GM10266 (cell line): ENCODE results near the gene SCG3.

ENCODE experiments used
- DNase-seq: peaks from one replicate; pipeline ENCODE4 v3.0.0; 2012; ENCODE audit errors: extremely low spot score
- CTCF ChIP-seq: IDR thresholded peaks from 2 replicates; pipeline ENCODE4 v1.5.1; 2012; ENCODE audit warnings: mild to moderate bottlenecking, low read depth; ENCODE audit not compliant: control insufficient read depth, insufficient read depth; ENCODE audit errors: missing control alignments

SCG3 gene

GRCh38 chr15:51737522-51738305 is 56.4 kb downstream of the SCG3 start, which contains the start of gene LYSMD2:
Gene LYSMD2, minus strand, starts transcription at chr15:51737655. Its CDS starts 33 bp downstream, at chr15:51737622.
- DNase-seq: peak; percentile 77
- no peak for TF ChIP-seq CTCF

- DNase-seq: no peak
- no peak for TF ChIP-seq CTCF
Measured at GRCh38 chr15:51738553-51738952, 57.2 kb downstream of the SCG3 start.

- no peak for TF ChIP-seq CTCF
- DNase-seq: no peak
Measured at GRCh38 chr15:51739061-51739712, 57.9 kb downstream of the SCG3 start.

GRCh38 chr15:51749307-51749706 is 68.0 kb downstream of the SCG3 start:
- no peak for TF ChIP-seq CTCF
- no peak for DNase-seq

- DNase-seq: no peak
Measured at GRCh38 chr15:51750186-51750585, 68.9 kb downstream of the SCG3 start.

GRCh38 chr15:51750792-51751696 is 69.7 kb downstream of the SCG3 start, which contains the start of gene TMOD2:
Gene TMOD2, plus strand, starts transcription at chr15:51751597. Its CDS starts 14,845 bp downstream, at chr15:51766442.
- peak; percentile 70 for DNase-seq
- TF ChIP-seq CTCF: no peak

More at GRCh38 chr15:51750186-51750585, 68.9 kb downstream of the SCG3 start:
- no peak for TF ChIP-seq CTCF
